ENCODE results near the gene SEMA3E. TPM values are rescaled to one million over a fixed set of nuclear protein-coding genes. Genes with fewer than 3 reads are reported as not detected.

SEMA3E gene
- polyA plus RNA-seq, 1 donor from 2014 or later, result 0.98 TPM

GRCh38 chr7:83603649-83604048 is 45.3 kb downstream of the SEMA3E start:
- TF ChIP-seq RAD21 (conservative IDR thresholded peaks at IDR 0.05) (no peak), TAF1 (IDR thresholded peaks at IDR 0.05; ENCODE audit: low read depth) (no peak), MXI1 (conservative IDR thresholded peaks at IDR 0.05; ENCODE audit: poor library complexity, severe bottlenecking) (no peak), SMC3 (conservative IDR thresholded peaks at IDR 0.05; ENCODE audit: poor library complexity) (no peak)
- Histone ChIP-seq H3K27me3 (ENCODE audit: insufficient read depth, low read depth, low read length) (no peaks in the 10 kb centered on the region), H2AFZ (ENCODE audit: low read depth, low read length) (no peak overlapping the region), H3K27ac (ENCODE audit: low read length) (no peak overlapping the region), H3K9me3 (ENCODE audit: low read length) (no peaks in the 10 kb centered on the region), H3K36me3 (ENCODE audit: insufficient read depth, low read length) (no peaks in the 10 kb centered on the region), H3K9ac (ENCODE audit: low read length) (no peak overlapping the region), H3K4me2 (ENCODE audit: low read length) (no peak overlapping the region), H3F3A (ENCODE audit: insufficient read depth, low read length, poor library complexity, severe bottlenecking) (no peaks in the 10 kb centered on the region), H3K9me2 (ENCODE audit: insufficient read depth, low read length) (no peaks in the 10 kb centered on the region), H3K79me2 (replicated peaks; ENCODE audit: insufficient read depth, low read length) (no peaks in the 10 kb centered on the region), H3K4me3 (ENCODE audit: low read length) (no peak overlapping the region), H4K20me1 (ENCODE audit: insufficient read depth) (no peaks in the 10 kb centered on the region)

- no peaks in the 10 kb centered on the region for H3K79me2 ChIP-seq (replicated peaks; ENCODE audit: insufficient read depth, low read length)
- H3F3A ChIP-seq (ENCODE audit: insufficient read depth, low read length, poor library complexity, severe bottlenecking), result no peaks in the 10 kb centered on the region
- no peak overlapping the region for H2AFZ ChIP-seq (ENCODE audit: low read depth, low read length)
- no peaks in the 10 kb centered on the region for H4K20me1 ChIP-seq (ENCODE audit: insufficient read depth)
- H3K9me3 ChIP-seq (ENCODE audit: low read length), result no peaks in the 10 kb centered on the region
- no peaks in the 10 kb centered on the region for H3K27me3 ChIP-seq (ENCODE audit: insufficient read depth, low read depth, low read length)
- no peak overlapping the region for H3K4me3 ChIP-seq (ENCODE audit: low read length)
- no peak overlapping the region for H3K4me2 ChIP-seq (ENCODE audit: low read length)
- no peaks in the 10 kb centered on the region for H3K9me2 ChIP-seq (ENCODE audit: insufficient read depth, low read length)
- no peak overlapping the region for H3K27ac ChIP-seq (ENCODE audit: low read length)
- no peak overlapping the region for H3K9ac ChIP-seq (ENCODE audit: low read length)
- no peaks in the 10 kb centered on the region for H3K36me3 ChIP-seq (ENCODE audit: insufficient read depth, low read length)
- TF ChIP-seq POLR2AphosphoS5 (IDR thresholded peaks at IDR 0.05) (no peak), MXI1 (conservative IDR thresholded peaks at IDR 0.05; ENCODE audit: poor library complexity, severe bottlenecking) (no peak), SMC3 (conservative IDR thresholded peaks at IDR 0.05; ENCODE audit: poor library complexity) (no peak), EZH2 (IDR thresholded peaks at IDR 0.05; ENCODE audit: borderline replicate concordance, insufficient read depth, low read length, poor library complexity, severe bottlenecking) (no peak), RAD21 (conservative IDR thresholded peaks at IDR 0.05) (no peak), EP300 (conservative IDR thresholded peaks at IDR 0.05; ENCODE audit: poor library complexity, severe bottlenecking) (no peak), CTCF (IDR thresholded peaks at IDR 0.05; ENCODE audit: poor library complexity, severe bottlenecking) (no peak), TAF1 (IDR thresholded peaks at IDR 0.05; ENCODE audit: low read depth) (no peak), REST (IDR thresholded peaks at IDR 0.05; ENCODE audit: borderline replicate concordance) (no peak)
Measured at GRCh38 chr7:83599131-83599530, 49.8 kb downstream of the SEMA3E start.

Data from neural cell (in vitro differentiated cells).